ENCODE data around the gene NPLOC4. TPM values are rescaled to one million over a fixed set of nuclear protein-coding genes. Genes with fewer than 3 reads are reported as not detected.

The NPLOC4 gene
- total RNA-seq, 2 donors from 2014 or later, result 67.3 to 173 TPM

GRCh38 chr17:81541123-81541522 is 95.8 kb downstream of the NPLOC4 start:
- ATAC-seq (no peak), DNase-seq (ENCODE audit: low spot score in 2 of 2) (no peak)
- Mint-ChIP-seq H3K27ac (no peak overlapping the region), H3K36me3 (no peaks in the 10 kb centered on the region), H3K9me3 (no peaks in the 10 kb centered on the region)

GRCh38 chr17:81540676-81541027 is 96.3 kb downstream of the NPLOC4 start:
- Mint-ChIP-seq H3K27ac (no peak overlapping the region), H3K9me3 (no peaks in the 10 kb centered on the region), H3K36me3 (no peaks in the 10 kb centered on the region)
- DNase-seq (ENCODE audit: low spot score in 2 of 2), result no peak
- ATAC-seq, result no peak

- ATAC-seq (no peak), DNase-seq (ENCODE audit: low spot score in 2 of 2) (no peak)
- no peaks in the 10 kb centered on the region for H3K36me3 Mint-ChIP-seq
- H3K27ac Mint-ChIP-seq, result no peak overlapping the region
- no peaks in the 10 kb centered on the region for H3K9me3 Mint-ChIP-seq
Measured at GRCh38 chr17:81539961-81540675, 96.8 kb downstream of the NPLOC4 start.

GRCh38 chr17:81539571-81539900 is 97.4 kb downstream of the NPLOC4 start:
- no peak for ATAC-seq
- no peaks in the 10 kb centered on the region for H3K9me3 Mint-ChIP-seq
- no peak for DNase-seq (ENCODE audit: low spot score in 2 of 2)
- H3K36me3 Mint-ChIP-seq, result no peaks in the 10 kb centered on the region
- no peak overlapping the region for H3K27ac Mint-ChIP-seq

- H3K27ac Mint-ChIP-seq, result no peak overlapping the region
- H3K36me3 Mint-ChIP-seq, result no peaks in the 10 kb centered on the region
- no peaks in the 10 kb centered on the region for H3K9me3 Mint-ChIP-seq
- ATAC-seq (no peak), DNase-seq (ENCODE audit: low spot score in 2 of 2) (no peak)
Measured at GRCh38 chr17:81538651-81539570, 98.0 kb downstream of the NPLOC4 start.

GRCh38 chr17:81537856-81538555 is 98.9 kb downstream of the NPLOC4 start:
- Mint-ChIP-seq H3K36me3 (no peaks in the 10 kb centered on the region), H3K9me3 (no peaks in the 10 kb centered on the region), H3K27ac (no peak overlapping the region)
- ATAC-seq (no peak), DNase-seq (ENCODE audit: low spot score in 2 of 2) (no peak)

- Mint-ChIP-seq H3K9me3 (no peaks in the 10 kb centered on the region), H3K27ac (no peak overlapping the region), H3K36me3 (no peaks in the 10 kb centered on the region)
- DNase-seq (ENCODE audit: low spot score in 2 of 2) (no peak), ATAC-seq (peak; percentile 56 to 69)
Measured at GRCh38 chr17:81537343-81537855, 99.5 kb downstream of the NPLOC4 start.

GRCh38 chr17:81536299-81537290 is 100.3 kb downstream of the NPLOC4 start:
- no peak for DNase-seq (ENCODE audit: low spot score in 2 of 2)
- no peaks in the 10 kb centered on the region for H3K9me3 Mint-ChIP-seq
- no peaks in the 10 kb centered on the region for H3K36me3 Mint-ChIP-seq
- no peak for ATAC-seq
- no peak overlapping the region for H3K27ac Mint-ChIP-seq

- Mint-ChIP-seq H3K9me3 (no peaks in the 10 kb centered on the region), H3K27ac (no peak overlapping the region), H3K36me3 (no peaks in the 10 kb centered on the region)
- no peak for DNase-seq (ENCODE audit: low spot score in 2 of 2)
- ATAC-seq, result no peak
Measured at GRCh38 chr17:81535480-81536298, 101.2 kb downstream of the NPLOC4 start.

GRCh38 chr17:81535007-81535328 is 101.9 kb downstream of the NPLOC4 start:
- no peak for DNase-seq (ENCODE audit: low spot score in 2 of 2)
- H3K9me3 Mint-ChIP-seq, result no peaks in the 10 kb centered on the region
- no peaks in the 10 kb centered on the region for H3K36me3 Mint-ChIP-seq
- ATAC-seq, result no peak
- H3K27ac Mint-ChIP-seq, result no peak overlapping the region

GRCh38 chr17:81534157-81535006 is 102.5 kb downstream of the NPLOC4 start:
- Mint-ChIP-seq H3K9me3 (no peaks in the 10 kb centered on the region), H3K36me3 (no peaks in the 10 kb centered on the region), H3K27ac (no peak overlapping the region)
- DNase-seq (ENCODE audit: low spot score in 2 of 2) (no peak), ATAC-seq (no peak)

- Mint-ChIP-seq H3K9me3 (no peaks in the 10 kb centered on the region), H3K36me3 (no peaks in the 10 kb centered on the region), H3K27ac (no peak overlapping the region)
- DNase-seq (ENCODE audit: low spot score in 2 of 2) (no peak), ATAC-seq (no peak)
Measured at GRCh38 chr17:81533339-81534141, 103.4 kb downstream of the NPLOC4 start.

- ATAC-seq (no peak), DNase-seq (ENCODE audit: low spot score in 2 of 2) (no peak)
- H3K27ac Mint-ChIP-seq, result no peak overlapping the region
- no peaks in the 10 kb centered on the region for H3K9me3 Mint-ChIP-seq
- no peaks in the 10 kb centered on the region for H3K36me3 Mint-ChIP-seq
Measured at GRCh38 chr17:81532490-81533287, 104.2 kb downstream of the NPLOC4 start.
